ENCODE measurements around the gene KIAA0319L.

KIAA0319L gene

DNA sequence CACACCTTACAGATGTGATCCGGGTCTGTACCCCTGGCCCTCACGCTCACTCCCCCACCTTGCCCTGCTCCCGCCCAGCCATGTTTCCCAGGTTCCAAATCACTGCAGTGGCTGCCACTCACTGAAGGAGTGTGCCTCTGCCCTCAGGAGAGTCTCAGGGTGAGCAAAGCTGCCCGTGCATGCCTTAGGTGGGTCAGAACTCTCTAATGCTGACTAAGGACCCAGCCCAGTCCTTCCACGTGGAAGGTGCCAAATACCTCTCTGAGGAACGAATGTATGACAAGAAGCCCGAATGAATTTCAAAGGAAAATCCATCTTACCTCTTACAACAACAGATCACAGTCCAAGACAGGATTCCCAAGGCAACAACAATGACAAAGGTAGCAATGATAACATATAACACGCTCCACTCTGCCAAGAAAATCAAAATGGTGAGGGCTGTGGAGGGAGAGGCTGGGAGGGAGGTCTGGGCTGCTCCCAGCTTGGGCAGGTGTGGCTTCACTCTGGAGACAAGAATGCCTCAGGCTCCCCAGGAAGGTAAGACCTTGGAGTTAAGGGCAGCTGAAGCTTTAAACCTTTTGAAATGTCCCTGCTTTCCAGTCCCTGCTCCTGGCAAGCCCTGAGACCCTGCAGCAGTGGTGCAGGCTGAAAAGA, 115.2 kb downstream of the KIAA0319L start:
- DNase-seq, result no peak

DNA sequence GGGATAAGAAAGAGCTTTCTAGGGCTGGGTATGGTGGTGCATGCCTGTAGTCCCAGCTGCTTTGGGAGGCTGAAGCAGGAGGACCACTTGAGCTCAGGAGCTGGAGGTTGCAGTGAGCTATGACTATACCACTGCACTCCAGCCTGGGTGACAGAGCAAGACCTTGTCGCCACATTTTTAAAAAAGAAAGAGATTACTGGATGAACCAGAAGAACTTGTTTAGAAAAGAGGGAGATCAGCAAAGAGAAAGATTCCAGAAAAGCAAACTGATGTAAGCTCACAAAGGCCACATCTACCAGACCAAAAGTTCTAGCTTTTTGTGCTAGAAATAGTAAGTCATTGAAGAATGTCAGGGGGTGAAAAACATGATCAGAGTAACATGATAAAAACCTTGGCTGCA, 117.6 kb downstream of the KIAA0319L start:
- no peak for DNase-seq

DNA sequence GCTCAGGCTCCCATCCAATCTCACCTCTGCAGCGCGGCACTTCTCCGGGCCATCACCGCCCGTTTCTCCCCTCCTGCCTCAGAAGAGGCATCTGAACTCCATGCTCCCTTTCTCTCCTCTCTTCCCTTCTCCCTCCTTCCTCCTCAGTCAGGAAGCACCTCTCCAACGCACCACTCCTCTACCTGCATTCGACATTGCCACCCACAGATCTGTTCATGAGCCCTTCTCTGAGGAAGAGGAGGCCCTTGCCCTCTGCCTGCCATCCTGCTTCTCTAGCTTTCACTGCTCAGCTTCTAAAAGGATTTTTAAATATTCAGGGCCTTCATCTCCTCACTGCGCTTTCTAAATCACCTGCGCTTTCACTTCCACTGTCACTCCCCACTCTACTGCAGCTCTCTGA, 120.0 kb downstream of the KIAA0319L start:
- DNase-seq, result no peak

DNA sequence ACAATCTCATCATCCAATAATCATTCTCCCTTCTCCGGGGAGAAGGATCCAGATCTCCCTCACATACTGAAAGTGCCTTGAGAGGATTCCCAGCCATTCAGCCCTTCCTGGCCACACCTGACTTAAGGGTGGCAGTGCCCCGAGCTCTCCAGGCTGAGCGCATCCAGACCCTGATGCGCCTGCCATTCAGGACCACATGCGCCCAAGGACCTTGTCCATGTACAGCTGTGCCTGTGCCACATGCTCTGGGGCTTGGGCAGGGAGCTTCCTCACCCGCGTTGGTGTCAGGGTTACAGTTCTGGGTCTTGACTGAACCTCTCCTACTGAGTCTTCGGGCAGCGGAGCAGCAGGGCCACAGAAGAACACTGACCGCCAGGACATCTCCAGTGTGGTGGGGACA, 121.1 kb downstream of the KIAA0319L start:
- no peak for DNase-seq

DNA sequence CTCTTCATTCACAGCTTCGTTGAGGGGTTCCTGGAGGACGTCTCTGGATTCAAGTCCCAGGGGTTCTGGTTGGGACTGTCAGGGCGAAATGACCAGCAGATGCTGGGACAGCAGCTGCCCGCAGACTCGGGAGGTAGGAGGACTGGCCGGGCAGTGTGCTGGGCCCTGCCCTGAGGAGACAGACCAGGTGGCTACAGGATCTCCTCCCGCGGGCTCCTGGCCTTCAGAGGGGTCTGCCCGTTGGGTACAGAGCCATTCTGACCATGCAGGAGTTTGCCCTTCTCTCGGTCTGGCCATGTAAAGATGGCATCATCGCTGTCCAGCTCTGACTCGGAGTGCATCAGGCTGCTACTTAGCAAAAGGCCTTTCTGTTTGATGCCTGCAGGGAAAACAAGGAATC, 122.5 kb downstream of the KIAA0319L start:
- DNase-seq, result no peak

DNA sequence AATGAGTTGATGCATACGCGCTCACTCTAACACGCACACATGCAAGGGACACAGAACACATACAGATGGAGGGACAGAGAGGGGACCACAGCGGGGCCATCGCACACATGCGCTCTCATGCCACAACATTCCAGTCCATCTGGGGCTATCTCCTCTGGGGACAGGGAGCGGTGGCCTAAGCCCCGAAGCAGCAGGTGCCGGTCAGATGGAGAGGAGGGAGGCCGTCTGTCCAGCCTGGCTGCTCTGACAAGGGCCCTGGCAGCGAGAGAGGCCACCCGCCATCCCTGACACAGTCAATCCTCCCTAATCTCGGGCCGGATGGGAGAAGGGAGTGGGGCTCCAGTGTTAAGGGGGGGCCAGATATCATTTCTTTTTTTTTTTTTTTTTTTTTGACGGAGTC, 123.5 kb downstream of the KIAA0319L start:
- no peak for DNase-seq

DNA sequence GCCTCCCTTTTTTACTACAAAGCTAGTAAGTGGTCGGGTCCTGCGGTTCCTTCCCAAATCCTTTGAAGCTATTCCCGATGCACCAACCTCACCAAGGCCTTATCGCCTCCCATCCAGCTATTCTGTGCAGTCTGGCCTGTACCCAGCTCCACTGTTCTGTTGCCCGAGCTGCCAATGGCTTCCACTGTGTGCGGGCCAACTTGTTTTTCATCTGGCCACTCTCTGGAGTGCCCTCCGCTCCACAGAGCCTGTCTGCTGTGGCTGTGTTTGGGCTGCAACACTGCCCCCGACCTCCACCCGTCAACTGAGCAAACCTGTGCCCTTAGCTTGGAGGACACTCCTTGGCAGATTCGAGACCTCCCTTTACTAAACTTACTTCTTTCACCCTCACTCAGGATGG, 125.0 kb downstream of the KIAA0319L start:
- DNase-seq, result no peak

DNA sequence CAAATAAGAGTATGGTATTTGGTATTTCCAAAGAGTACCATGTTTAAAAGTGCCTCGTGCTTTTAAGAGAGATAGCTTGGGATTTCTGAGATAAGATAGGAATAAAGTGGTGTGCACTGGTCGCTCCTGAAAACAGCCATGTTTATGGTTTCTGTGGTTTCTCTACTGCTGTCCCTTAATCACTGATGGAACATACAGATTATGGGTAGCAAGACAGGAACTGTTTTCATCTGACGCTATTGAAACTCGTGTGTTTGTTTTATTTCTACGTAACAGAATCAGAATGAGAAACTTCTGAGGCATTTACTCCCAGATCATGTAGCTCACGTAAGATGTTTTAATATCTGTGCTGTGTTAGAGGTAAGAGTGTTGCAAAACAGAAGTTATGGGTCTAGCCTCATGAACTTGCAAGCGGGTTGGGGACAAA, 126.0 kb downstream of the KIAA0319L start:
- no peak for DNase-seq

DNA sequence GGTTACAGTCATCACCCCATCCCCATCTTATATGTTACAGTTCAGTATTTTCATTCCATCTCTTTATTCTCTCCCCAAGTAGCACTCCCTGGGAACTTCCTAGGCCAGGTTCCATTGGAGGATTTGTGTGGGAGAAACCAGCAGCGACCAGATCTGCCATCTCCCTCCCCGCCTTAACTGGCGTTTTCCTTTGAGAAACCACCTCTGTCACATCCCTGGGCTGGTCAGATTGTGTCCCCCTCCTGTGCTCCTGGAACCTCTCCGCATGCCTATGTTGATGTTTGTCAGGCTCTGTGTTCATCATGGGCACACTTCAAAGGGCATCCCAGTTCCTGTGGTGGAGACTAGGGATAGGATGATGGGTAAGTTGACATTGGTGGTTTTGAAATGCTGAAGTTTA, 126.4 kb downstream of the KIAA0319L start:
- no peak for DNase-seq

DNA sequence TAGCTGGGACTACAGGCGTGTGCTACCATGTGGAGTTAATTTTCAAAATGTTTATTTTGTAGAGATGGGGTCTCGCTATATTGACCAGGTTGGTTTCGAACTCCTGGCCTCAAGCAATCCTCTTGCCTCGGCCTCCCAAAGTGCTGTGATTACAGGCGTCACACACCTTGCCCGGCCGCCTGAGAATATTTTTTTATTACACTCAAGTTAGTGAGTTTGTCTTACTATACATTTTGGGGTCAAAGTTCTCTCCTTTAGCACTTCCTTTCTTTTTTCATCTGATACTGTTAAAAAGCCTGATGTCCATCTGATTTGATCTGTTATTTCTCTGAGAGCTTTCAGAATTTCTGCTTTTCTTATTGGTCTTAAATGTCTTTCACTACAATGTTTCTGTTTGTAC, 128.8 kb downstream of the KIAA0319L start:
- DNase-seq, result no peak

DNA sequence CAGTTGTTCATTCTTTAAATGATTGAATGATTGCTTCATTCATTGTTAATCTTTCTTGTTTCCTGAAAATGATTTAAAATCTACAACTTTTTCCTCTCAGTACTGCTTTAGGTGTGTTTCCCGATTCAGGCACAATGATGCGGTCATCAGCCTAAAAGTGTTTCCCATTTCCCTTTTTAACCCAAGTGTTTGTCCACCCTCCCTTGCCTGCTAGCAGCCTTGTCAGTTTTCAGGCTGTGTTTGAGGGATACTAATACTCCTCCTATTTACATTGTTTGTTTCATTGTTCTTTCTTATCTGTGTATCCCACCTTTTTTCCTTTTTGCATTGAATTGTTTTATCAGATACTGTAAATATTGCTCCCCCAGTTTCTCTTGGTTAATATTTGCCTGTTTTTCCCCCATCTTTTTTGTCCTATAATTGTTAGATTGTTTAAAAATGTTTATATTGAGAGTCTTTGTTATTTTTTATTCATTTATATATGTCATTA, 131.1 kb downstream of the KIAA0319L start:
- no peak for DNase-seq

DNA sequence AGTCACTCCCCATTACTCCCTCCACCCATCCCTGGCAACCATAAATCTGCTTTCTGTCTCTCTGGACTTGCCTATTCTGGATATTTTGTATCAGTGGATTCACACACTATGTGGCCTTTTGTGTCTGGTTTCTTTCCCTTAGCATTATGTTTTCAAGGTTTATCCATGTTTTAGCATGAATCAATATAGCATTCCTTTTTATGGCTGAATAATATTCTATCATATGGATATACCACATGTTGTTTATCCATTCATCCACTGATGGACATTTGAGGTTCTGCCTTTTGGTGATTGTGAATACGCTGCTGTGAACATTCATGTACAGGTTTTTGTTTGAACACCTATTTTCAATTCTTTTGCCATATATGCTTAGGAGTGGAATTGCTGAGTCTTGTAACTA, 148.3 kb downstream of the KIAA0319L start:
- no peak for DNase-seq

DNA sequence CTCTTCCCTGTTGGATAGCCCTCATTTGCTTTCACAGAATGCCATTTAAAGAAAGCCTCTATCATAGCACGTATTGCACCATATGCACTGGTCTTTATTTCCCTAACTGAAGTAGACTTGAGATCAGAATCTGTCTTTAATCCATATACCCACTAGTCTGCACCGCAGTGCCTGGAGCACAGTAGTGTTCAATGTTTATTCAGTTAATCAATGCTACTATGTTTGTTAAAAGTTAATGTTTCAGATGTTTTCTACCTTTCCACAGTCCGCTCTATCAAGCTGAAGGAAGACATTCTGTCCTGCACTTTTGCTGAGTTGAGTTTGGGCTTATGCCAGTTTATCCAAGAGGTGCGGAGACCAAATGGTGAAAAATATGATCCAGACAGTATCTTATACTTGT, 149.5 kb downstream of the KIAA0319L start:
- no peak for DNase-seq

DNA sequence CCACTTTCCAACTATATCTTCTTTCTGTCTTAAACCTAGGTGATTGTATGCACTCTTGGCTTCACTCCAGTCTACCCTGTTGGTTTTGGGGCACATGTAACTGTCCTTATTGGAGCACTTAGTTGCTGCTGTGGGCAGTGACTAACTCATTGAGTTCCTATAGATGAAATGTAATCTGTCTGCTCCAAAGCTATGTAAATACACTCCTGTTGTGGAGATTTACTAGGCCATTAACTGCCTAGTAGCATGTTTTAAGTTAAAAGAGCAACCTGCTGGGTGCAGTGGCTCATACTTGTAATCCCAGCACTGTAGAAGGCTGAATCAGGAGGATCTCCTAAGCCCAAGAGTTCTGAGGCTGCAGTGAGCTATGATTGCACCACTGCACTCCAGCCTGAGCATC, 151.1 kb downstream of the KIAA0319L start:
- DNase-seq, result no peak

DNA sequence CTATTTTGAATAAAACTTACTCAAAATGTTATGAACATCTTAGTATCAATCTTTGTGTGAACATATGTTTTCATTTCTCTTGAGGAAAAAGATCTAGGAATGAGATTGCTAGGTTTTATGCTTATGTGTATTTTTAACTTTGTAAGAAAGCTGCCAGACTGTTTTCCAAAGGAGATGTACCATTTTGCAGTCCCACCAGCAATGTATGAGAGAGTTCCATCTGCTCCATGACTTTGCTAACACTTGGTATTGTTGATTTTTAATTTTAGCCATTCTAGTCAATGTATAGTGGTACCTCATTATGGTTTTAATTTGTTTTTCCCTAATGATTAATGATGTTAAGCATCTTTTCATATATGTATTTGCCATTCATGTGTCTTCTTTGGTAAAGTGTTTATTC, 156.2 kb downstream of the KIAA0319L start:
- DNase-seq, result no peak

DNA sequence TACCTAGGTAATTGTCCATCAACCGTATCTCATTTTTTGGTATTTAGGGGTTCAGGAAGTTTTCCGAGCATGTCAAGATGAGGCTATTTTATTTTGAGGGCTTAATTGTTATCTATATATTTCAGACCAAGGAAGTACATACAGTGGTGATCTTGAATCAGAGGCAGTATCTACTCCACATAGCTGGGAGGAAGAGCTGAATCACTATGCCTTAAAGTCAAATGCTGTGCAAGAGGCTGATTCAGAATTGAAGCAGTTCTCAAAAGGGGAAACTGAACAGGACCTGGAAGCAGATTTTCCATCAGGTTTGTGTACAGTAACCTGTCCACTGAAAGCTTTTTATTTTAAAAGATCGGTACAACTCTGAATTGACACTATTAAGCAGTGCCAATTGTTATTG, 158.5 kb downstream of the KIAA0319L start:
- DNase-seq, result no peak

DNA sequence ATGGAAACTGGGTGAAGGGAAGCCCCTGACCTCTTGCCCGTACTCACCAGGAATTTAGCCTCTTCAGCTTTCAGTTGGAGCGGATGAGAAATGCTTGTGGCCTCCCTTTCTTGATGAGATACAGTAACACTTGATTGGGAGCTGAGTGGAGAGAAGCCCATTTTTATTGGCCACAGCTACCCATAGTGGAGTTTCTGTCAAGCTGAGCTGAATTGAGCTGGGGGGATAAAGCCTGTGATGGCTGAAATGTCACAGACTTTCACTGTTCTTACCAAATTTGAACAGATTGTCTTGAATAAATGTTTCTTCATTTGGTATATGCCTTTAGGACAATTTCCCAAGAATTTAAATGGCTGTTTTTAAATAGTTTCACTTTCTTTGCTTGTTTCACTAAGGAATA, 162.8 kb downstream of the KIAA0319L start:
- no peak for DNase-seq

DNA sequence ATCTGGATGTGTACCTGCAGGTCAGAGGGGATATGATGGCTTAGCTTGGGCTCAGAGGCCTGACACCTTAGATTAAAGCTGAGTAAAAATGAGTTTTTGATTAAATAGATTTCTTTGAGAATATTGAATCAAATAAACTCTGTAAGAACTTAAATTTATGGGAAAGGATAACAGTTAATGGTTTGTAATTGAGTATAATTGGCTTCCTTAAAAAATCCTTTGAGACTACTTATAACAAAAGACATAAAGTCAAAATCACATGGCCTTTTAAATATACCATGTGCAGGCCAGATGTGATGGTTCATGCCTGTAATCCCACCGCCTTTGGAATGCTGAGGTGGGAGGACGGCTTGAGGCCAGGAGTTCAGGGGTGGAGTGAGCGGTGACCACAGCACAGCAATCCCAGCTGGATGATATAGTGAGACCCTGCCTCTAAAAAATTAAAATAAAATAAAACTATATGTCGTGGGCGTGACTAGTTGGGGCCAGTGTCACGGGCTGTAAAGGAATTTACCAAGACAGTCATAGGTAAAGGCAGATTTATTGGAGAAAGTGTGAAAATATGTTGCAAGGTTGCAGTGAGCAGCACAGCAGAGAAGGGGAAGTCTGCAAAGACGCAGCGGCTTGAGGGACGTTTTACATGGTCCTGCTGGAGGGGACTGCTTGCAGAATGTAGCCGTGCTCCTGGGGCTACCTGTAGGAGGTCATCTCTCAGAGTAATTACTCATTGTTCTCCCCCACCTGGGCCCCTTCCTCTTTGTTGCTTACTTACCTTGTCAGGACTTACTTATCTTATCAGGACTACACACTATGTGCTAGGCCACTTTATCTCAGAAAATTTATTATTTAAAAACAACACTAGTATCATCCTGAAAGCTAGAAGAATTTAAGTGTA, 166.4 kb downstream of the KIAA0319L start:
- DNase-seq, result no peak

DNA sequence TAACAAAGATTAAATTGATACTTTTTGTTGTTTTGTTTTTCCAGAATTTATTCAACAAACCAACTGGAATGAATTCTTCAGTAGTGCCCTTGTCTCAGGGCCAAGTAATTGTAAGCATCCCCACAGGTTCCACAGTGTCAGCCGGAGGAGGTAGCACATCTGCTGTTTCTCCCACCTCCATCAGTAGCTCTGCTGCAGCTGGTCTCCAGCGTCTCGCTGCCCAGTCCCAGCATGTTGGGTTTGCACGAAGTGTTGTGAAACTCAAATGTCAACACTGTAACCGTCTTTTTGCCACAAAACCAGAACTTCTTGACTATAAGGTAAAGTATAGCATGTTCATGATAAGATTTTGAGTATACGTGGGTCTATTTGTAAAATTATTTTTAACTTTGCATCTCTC, 170.2 kb downstream of the KIAA0319L start:
- DNase-seq, result no peak

DNA sequence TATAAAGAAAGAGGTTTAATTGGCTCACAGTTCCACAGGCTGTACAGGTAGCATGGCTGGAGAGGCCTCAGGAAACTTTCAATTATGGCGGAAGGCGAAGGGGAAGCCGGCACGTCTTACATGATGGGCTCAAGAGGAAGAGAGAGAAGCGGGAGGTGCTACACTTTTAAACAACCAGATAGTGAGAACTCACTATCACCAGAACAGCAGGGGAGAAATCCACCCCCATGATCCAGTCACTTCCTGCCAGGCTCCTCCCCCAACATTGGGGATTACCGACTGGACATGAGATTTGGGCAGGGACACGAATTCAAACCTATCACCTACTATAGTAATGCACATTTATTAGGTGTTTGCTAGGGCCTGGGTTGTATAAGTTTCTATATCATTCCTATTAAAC, 170.9 kb downstream of the KIAA0319L start:
- no peak for DNase-seq
